ENCODE results near the gene GABPB1. TPM values are rescaled to one million over a fixed set of nuclear protein-coding genes. Genes with fewer than 3 reads are reported as not detected.

The GABPB1 gene
- total RNA-seq, 1 donor from 2014 or later = 48.9 TPM

DNA sequence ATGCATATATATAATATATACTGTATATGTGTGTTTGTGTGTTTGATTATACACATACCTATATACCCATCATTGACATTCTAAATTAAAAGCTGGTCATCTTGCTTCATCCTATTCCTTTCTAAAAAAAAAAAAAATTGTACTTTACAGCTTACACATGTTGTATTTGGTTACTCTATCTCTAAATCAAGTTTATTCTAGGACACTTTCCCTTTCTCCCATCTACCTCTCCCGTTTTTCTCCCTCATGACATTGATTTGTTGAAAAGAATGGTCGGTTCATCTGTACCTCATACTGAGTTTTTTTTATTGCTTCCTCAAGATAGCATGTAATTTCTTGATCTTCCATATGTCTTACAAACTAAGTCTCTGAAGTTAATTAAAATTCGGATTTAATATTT, 26.9 kb downstream of the GABPB1 start:
- DNase-seq (ENCODE audit: low read depth) = no peak
- H3K4me3 ChIP-seq (ENCODE audit: low read depth, low read length) = no peak overlapping the region
- TF ChIP-seq, protein P1, sequence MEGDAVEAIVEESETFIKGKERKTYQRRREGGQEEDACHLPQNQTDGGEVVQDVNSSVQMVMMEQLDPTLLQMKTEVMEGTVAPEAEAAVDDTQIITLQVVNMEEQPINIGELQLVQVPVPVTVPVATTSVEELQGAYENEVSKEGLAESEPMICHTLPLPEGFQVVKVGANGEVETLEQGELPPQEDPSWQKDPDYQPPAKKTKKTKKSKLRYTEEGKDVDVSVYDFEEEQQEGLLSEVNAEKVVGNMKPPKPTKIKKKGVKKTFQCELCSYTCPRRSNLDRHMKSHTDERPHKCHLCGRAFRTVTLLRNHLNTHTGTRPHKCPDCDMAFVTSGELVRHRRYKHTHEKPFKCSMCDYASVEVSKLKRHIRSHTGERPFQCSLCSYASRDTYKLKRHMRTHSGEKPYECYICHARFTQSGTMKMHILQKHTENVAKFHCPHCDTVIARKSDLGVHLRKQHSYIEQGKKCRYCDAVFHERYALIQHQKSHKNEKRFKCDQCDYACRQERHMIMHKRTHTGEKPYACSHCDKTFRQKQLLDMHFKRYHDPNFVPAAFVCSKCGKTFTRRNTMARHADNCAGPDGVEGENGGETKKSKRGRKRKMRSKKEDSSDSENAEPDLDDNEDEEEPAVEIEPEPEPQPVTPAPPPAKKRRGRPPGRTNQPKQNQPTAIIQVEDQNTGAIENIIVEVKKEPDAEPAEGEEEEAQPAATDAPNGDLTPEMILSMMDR (conservative IDR thresholded peaks at IDR 0.05; ENCODE audit: low read depth, low read length) = no peak

DNA sequence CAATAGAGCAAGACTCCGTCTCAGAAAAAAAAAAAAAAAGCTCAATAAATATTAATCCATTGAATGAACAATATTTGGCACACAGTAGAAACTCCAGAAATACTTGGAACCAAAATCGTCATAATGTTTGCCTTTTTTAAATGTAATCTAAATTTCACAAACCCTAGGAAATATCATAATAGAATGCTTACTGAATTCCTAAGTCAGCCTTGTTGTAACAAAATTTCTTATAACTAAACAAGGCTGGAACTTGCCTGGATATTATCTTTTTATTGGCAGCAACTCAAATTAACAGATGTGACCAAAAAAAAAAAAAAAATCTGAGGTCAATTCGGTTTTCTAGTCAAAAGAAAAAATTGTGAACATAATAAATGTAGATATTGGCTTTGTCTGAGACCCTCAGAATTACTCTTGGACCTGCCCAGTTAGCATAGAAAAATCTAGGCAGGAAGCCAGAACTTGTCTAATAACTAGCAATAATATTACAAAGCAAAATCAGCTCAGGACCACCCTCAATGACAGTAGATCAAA, 33.3 kb downstream of the GABPB1 start:
- H3K4me3 ChIP-seq (ENCODE audit: low read depth, low read length) = no peak overlapping the region
- DNase-seq (ENCODE audit: low read depth) = no peak
- TF ChIP-seq, protein P1 (conservative IDR thresholded peaks at IDR 0.05; ENCODE audit: low read depth, low read length) = no peak

DNA sequence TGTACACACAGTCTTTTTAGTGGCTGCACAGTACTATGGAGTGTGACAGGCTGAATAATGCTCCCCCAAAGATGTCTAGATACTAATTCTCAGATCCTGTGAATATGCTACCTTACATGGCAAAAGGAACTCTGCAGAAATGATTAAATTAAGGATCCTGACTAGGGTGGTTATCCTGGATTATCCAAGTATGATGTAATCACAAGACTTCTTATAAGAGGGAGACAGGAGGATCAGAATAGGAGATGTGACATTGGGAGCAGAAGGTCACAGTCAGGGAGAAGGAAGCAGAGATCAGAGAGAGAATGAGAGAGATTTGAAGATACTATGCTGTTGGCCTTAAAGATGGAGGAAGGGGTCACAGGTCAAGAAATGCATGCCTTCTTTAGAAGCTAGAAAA, 34.5 kb downstream of the GABPB1 start:
- no peak for DNase-seq (ENCODE audit: low read depth)
- H3K4me3 ChIP-seq (ENCODE audit: low read depth, low read length) = no peak overlapping the region
- TF ChIP-seq, protein P1 (conservative IDR thresholded peaks at IDR 0.05; ENCODE audit: low read depth, low read length) = no peak

DNA sequence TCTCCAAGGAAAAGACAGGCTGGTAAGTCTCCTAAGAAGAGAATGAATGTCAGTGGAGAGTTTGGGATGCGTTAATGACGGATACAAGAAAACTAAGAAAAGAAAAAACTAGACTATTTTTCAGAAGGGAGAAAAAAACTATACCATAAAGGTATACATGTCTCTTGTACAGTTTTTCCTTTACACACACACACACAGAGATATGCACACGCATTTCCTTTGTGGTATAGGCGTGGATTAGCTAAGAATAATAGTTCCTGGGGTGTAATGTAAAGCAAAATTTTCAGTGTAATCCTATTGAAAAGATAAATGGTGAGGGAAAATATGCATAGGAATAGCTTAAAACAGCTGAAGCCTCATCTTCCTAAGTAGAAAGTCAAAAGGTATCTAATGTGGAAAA, 36.3 kb downstream of the GABPB1 start:
- no peak overlapping the region for H3K4me3 ChIP-seq (ENCODE audit: low read depth, low read length)
- no peak for DNase-seq (ENCODE audit: low read depth)
- TF ChIP-seq, protein P1 (conservative IDR thresholded peaks at IDR 0.05; ENCODE audit: low read depth, low read length) = no peak

DNA sequence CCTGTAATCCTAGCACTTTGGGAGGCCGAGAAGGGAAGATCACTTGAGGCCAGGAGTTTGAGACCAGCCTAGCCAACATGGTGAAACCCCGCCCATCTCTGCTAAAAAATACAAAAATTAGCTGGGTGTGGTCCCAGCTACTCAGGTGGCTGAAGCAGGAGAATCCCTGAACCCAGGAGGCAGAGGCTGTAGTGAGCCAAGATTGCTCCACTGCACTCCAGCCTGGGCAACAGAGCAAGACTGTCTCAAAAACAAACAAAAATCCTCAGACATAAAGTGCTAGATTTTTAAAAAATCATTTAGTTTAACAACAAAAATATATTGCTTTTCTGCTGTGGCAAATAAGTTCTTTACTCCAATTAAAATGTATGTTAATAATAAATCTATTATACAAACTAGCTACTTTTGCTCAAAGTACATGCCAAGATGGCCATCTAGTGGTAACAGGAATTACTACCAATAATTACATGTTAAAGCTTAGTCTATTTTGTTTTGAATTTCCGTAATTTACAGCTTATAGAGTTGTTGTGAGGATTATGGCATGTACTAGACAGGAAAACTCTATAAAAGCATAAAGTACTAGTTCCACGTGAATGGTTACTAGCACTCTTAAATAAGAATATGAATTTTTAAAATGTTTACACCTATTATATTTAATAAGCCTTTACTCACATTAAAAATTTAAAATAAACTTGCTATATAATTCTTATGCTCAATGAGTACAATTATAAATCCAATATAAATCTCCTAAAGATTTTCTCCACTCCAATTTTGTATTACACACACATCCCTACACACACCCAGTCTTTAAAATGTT, 39.0 kb downstream of the GABPB1 start:
- DNase-seq (ENCODE audit: low read depth) = no peak
- no peak overlapping the region for H3K4me3 ChIP-seq (ENCODE audit: low read depth, low read length)
- TF ChIP-seq, protein P1 (conservative IDR thresholded peaks at IDR 0.05; ENCODE audit: low read depth, low read length) = peak; percentile 60

DNA sequence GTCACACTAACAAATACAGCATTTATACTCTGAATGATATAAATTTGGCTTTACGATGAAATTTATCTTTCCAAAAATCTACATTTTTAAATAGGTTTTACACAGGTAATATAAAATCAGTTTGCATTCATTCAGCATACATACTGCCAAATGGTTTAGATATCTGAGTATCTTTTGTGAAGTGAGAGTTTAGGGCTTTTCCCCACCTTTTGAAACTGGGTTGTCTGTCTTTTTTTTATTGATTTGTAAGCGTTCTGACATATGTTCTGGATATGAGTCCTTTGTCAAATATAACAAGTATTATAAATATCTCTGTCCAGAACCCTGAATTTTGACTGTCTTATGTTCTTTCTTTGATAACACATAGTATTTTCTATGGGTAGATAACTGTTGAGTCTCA, 42.4 kb downstream of the GABPB1 start:
- H3K4me3 ChIP-seq (ENCODE audit: low read depth, low read length) = no peak overlapping the region
- TF ChIP-seq, protein P1 (conservative IDR thresholded peaks at IDR 0.05; ENCODE audit: low read depth, low read length) = no peak
- DNase-seq (ENCODE audit: low read depth) = no peak

DNA sequence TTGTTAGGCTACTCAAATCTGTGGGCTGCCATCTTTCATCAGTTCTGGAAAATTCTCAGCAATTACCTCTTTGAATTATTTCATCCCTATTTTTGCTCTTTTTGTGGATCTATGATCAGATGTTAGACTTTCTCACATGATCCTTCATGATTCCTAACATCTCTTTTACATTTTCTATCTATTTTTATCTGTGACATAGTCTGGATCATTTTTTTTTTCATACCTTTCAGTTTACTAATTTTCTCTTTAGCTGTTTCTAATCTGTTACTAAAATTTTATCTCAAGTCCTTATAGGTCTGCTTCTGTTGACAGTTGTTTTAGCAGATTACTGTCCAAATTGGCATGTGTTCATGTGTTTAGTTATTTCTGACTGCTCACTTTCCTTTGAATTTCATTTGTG, 47.2 kb downstream of the GABPB1 start:
- H3K4me3 ChIP-seq (ENCODE audit: low read depth, low read length) = no peak overlapping the region
- TF ChIP-seq, protein P1 (conservative IDR thresholded peaks at IDR 0.05; ENCODE audit: low read depth, low read length) = no peak
- no peak for DNase-seq (ENCODE audit: low read depth)
